IMR-90 (cell line): ENCODE data around the gene ARPC5L. TPM values are rescaled to one million over a fixed set of nuclear protein-coding genes. Genes with fewer than 3 reads are reported as not detected.

Experiments used
- ATAC-seq: fragments of 200-7000 bp; cut with Tn5 transposase; 2 replicates; pipeline ENCODE4 v1.9.1; 2020; ENCODE audit warnings: low read depth, mild to moderate bottlenecking, moderate library complexity
- BruUV-seq: library from RNA; stranded (reverse); fragments of 400-500 nt; replicated peaks from 2 replicates; lab custom pipeline; 2021; lab: Mats Ljungman, UMichigan
- CTCF ChIA-PET: fragments of 300-600 bp; formaldehyde crosslinking; extraction: SDS; loops from one replicate; lab custom pipeline; 2021; ENCODE audit warnings: antibody characterized with exemption; lab: Yijun Ruan, JAX
- POLR2A ChIA-PET: fragments of 300-600 bp; sonication (Branson Sonifier 250); formaldehyde crosslinking; loops from one replicate; lab custom pipeline; 2022; ENCODE audit warnings: antibody characterized with exemption; ENCODE audit not compliant: unreplicated experiment; lab: Charles Lee
- DNase-seq: peaks from one replicate; pipeline ENCODE4 v3.0.0; 2013
- H2AFZ ChIP-seq: replicated peaks from 2 replicates; pipeline ENCODE3; 2013; ENCODE audit warnings: low read length, mild to moderate bottlenecking; ENCODE audit not compliant: poor library complexity
- H2AK5ac ChIP-seq: 2 replicates; pipeline ENCODE4 v1.6.1; 2013; ENCODE audit warnings: low read depth, low read length, inconsistent platforms
- H2AK9ac ChIP-seq: replicated peaks from 2 replicates; pipeline ENCODE3; 2013; ENCODE audit warnings: mild to moderate bottlenecking, low read depth, low read length, moderate library complexity; ENCODE audit not compliant: poor library complexity
- H2BK120ac ChIP-seq: 2 replicates; pipeline ENCODE4 v1.6.1; 2013; ENCODE audit warnings: low read depth, low read length, inconsistent platforms
- H2BK15ac ChIP-seq: 3 replicates; pipeline ENCODE4 v1.6.1; 2013; ENCODE audit warnings: low read depth, low read length, inconsistent platforms
- H2BK20ac ChIP-seq: 2 replicates; pipeline ENCODE4 v1.6.1; 2013; ENCODE audit warnings: low read depth, mild to moderate bottlenecking, inconsistent platforms, low read length, moderate library complexity
- H2BK5ac ChIP-seq: 2 replicates; pipeline ENCODE4 v1.6.1; 2013; ENCODE audit warnings: mild to moderate bottlenecking, low read depth, low read length, inconsistent platforms; ENCODE audit not compliant: poor library complexity, severe bottlenecking
- H3K14ac ChIP-seq: replicated peaks from 2 replicates; pipeline ENCODE4 v1.6.1; 2013; ENCODE audit warnings: low read depth, low read length, inconsistent platforms
- H3K18ac ChIP-seq: 2 replicates; pipeline ENCODE4 v1.6.1; 2013; ENCODE audit warnings: low read depth, low read length, control low read depth
- H3K23ac ChIP-seq: 2 replicates; pipeline ENCODE4 v1.6.1; 2013; ENCODE audit warnings: low read depth, low read length, inconsistent platforms
- H3K27ac ChIP-seq: 2 replicates; pipeline ENCODE4 v1.5.1; 2013; ENCODE audit warnings: mild to moderate bottlenecking, control low read depth, low read length; ENCODE audit not compliant: insufficient read depth
- H3K27me3 ChIP-seq: 2 replicates; pipeline ENCODE4 v1.6.1; 2013; ENCODE audit warnings: low read length; ENCODE audit not compliant: control insufficient read depth, insufficient read depth
- H3K36me3 ChIP-seq: 2 replicates; pipeline ENCODE4 v1.6.1; 2013; ENCODE audit warnings: low read length, mixed read lengths; ENCODE audit not compliant: control insufficient read depth, insufficient read depth
- H3K4ac ChIP-seq: 2 replicates; pipeline ENCODE4 v1.6.1; 2013; ENCODE audit warnings: low read depth, low read length, inconsistent platforms
- H3K4me1 ChIP-seq: 2 replicates; pipeline ENCODE4 v1.6.1; 2013; ENCODE audit warnings: low read length, mixed read lengths; ENCODE audit not compliant: control insufficient read depth, insufficient read depth
- H3K4me2 ChIP-seq: 2 replicates; pipeline ENCODE4 v1.6.1; 2013; ENCODE audit warnings: low read depth, mild to moderate bottlenecking, control low read depth, low read length, moderate library complexity
- H3K4me3 ChIP-seq: 2 replicates; pipeline ENCODE4 v1.5.1; 2013; ENCODE audit warnings: low read depth, mild to moderate bottlenecking, control low read depth, low read length, moderate library complexity; ENCODE audit not compliant: insufficient read depth
- H3K56ac ChIP-seq: 2 replicates; pipeline ENCODE4 v1.6.1; 2013; ENCODE audit warnings: low read length, inconsistent platforms; ENCODE audit not compliant: insufficient read depth; ENCODE audit errors: extremely low read depth
- H3K79me1 ChIP-seq, 2 experiments: 2 replicates each; pipeline ENCODE4 v1.6.1; 2013; ENCODE audit warnings: low read length in 2 of 2, inconsistent platforms in 1 of 2, low read depth in 1 of 2
- H3K9ac ChIP-seq: 2 replicates; pipeline ENCODE4 v1.6.1; 2013; ENCODE audit warnings: low read depth, low read length, control low read depth
- H3K9me1 ChIP-seq: 2 replicates; pipeline ENCODE4 v1.6.1; 2013; ENCODE audit warnings: low read length, inconsistent platforms; ENCODE audit not compliant: insufficient read depth
- H3K9me3 ChIP-seq: 2 replicates; pipeline ENCODE4 v1.6.1; 2013; ENCODE audit warnings: low read length; ENCODE audit not compliant: control insufficient read depth, insufficient read depth
- H4K20me1 ChIP-seq: 2 replicates; pipeline ENCODE4 v1.6.1; 2013; ENCODE audit warnings: low read length, inconsistent platforms; ENCODE audit not compliant: insufficient read depth
- H4K5ac ChIP-seq: 2 replicates; pipeline ENCODE4 v1.6.1; 2013; ENCODE audit warnings: mild to moderate bottlenecking, low read depth, low read length, control low read depth
- H4K8ac ChIP-seq, 2 experiments: 2 replicates each; pipeline ENCODE4 v1.6.1; 2013; ENCODE audit warnings: low read depth in 2 of 2, low read length in 2 of 2, control low read depth in 1 of 2, inconsistent platforms in 1 of 2
- H4K91ac ChIP-seq: 2 replicates; pipeline ENCODE4 v1.6.1; 2013; ENCODE audit warnings: low read depth, low read length, inconsistent platforms; ENCODE audit not compliant: insufficient read depth
- BHLHE40 ChIP-seq: fragments of 150-350 bp; IDR thresholded peaks from 2 replicates; pipeline ENCODE4 v1.6.1; 2016; ENCODE audit warnings: mild to moderate bottlenecking, low read depth, low read length
- MAFK ChIP-seq: IDR thresholded peaks from 2 replicates; pipeline ENCODE4 v1.6.1; 2012; ENCODE audit warnings: low read depth, low read length, improper control_type of control experiment
- MXI1 ChIP-seq: IDR thresholded peaks from 2 replicates; pipeline ENCODE4 v1.6.1; 2012; ENCODE audit warnings: low read depth, mild to moderate bottlenecking, low read length, moderate library complexity, borderline replicate concordance
- NFE2L2 ChIP-seq: fragments of 150-350 bp; IDR thresholded peaks from 2 replicates; pipeline ENCODE4 v1.6.1; 2016; ENCODE audit warnings: low read depth, mild to moderate bottlenecking, low read length
- WGBS, 2 experiments: methylation state at CpG; one replicate each; pipeline versions ENCODE4 v1.1.5 to v1.1.7; 2013; ENCODE audit warnings: missing lambda C conversion rate in 2 of 2; ENCODE audit not compliant: insufficient read length in 1 of 2; ENCODE audit errors: extremely low coverage in 2 of 2; 5-methylcytosine and 5-hydroxymethylcytosine counted together
- dilution Hi-C: fragments of 300-500 bp; cut with HindIII; formaldehyde crosslinking; loops from one replicate; pipeline ENCODE4 v1.14.3; 2018; ENCODE audit warnings: low sequenced_read_pairs; ENCODE audit not compliant: unreplicated experiment
- in situ Hi-C: fragments of 300-500 bp; cut with MboI; formaldehyde crosslinking; loops from 3 replicates; pipeline ENCODE4 v1.14.3; 2019; ENCODE audit warnings: low sequenced_read_pairs, inconsistent platforms, mixed read lengths
- intact Hi-C: fragments of 100-400 bp; cut with micrococcal nuclease; formaldehyde crosslinking; loops from 2 replicates; pipeline ENCODE4 v1.10.0; 2022
- polyA plus RNA-seq, 3 experiments: library from polyadenylated mRNA; depleted of rRNA; stranded (reverse); fragments of >200 nt; gene quantifications; 2 replicates each; pipeline ENCODE4 v1.2.3, GENCODE V29; 2012; ENCODE audit warnings: low replicate concordance in 1 of 3
- total RNA-seq: library from RNA; depleted of rRNA; stranded (reverse); fragments of >200 nt; gene quantifications from 2 replicates; pipeline ENCODE4 v1.2.3, GENCODE V29; 2012

ARPC5L gene
- total and polyA plus RNA-seq, 2 of the 4 experiments (the other 2 are of a cell fraction): 11.1 to 53.8 TPM

DNA sequence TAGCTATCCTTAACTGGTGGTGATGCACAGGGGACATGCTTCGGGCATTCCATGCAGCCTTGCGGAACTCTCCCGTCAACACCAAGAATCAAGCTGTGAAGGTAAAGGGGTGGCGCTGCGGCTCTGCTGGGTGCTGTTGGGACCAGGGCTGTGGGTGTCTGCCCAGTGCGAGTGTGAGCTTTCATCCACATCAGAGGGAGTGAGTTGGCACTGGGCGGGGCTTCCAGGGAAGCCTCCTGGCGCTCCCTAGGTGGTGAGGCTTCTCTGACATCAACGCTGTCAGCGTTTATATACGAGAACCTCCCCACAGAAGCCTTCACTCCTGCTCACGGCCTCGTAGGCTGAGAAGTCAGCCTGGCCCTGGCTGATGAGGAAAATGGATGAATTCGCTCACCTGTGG is 11.7 kb downstream of the ARPC5L start:
- intact Hi-C loops: no loop called here
- H3K18ac ChIP-seq: no peak overlapping the region
- H3K9me3 ChIP-seq: no peaks in the 10 kb centered on the region
- H3K4me2 ChIP-seq: no peak overlapping the region
- H4K5ac ChIP-seq: no peak overlapping the region
- no peak overlapping the region for H2AK5ac ChIP-seq
- no peak overlapping the region for H3K56ac ChIP-seq
- TF ChIP-seq MXI1 (no peak), BHLHE40 (no peak), MAFK (no peak), NFE2L2 (no peak)
- DNase-seq (no peak), ATAC-seq (no peak)
- ChIA-PET POLR2A (no interaction called here), CTCF (no interaction called here)
- no peak overlapping the region for H2AFZ ChIP-seq
- no peak overlapping the region for H3K14ac ChIP-seq
- in situ Hi-C loops: no loop called here
- H2BK5ac ChIP-seq: no peak overlapping the region
- peaks cover 24 to 68% of the 10 kb centered on the region in 2 experiments for H3K79me1 ChIP-seq
- no peak overlapping the region for H3K4me3 ChIP-seq
- H3K27me3 ChIP-seq: no peaks in the 10 kb centered on the region
- peaks cover 20% of the 10 kb centered on the region for H3K4me1 ChIP-seq
- dilution Hi-C loops: no loop called here
- H3K36me3 ChIP-seq: peaks cover 52% of the 10 kb centered on the region
- H4K20me1 ChIP-seq: peaks cover 70% of the 10 kb centered on the region
- 100% methylated on average over 3 of the region's 14 CpGs; no CpG with 5 or more reads in 1 of the 2 experiments for WGBS, 2 experiments
- no peak overlapping the region for H3K27ac ChIP-seq
- no peak overlapping the region for H2BK120ac ChIP-seq
- BruUV-seq: no TSS peak
- peaks cover 16% of the 10 kb centered on the region; the same call in 1 of the 2 replicates for H3K9me1 ChIP-seq
- H3K4ac ChIP-seq: no peak overlapping the region; the same call in 1 of the 2 replicates
- H3K9ac ChIP-seq: no peak overlapping the region
- no peak overlapping the region for H2AK9ac ChIP-seq
- H2BK20ac ChIP-seq: no peak overlapping the region
- no peak overlapping the region for H4K8ac ChIP-seq
- no peak overlapping the region for H4K91ac ChIP-seq
- no peak overlapping the region for H3K23ac ChIP-seq
- no peak overlapping the region for H2BK15ac ChIP-seq
